ENCODE measurements around the gene SCRN1. TPM values are rescaled to one million over a fixed set of nuclear protein-coding genes. Genes with fewer than 3 reads are reported as not detected.

SCRN1 gene
- total RNA-seq, 1 experiment from 2014 or later, result 37.9 TPM

DNA sequence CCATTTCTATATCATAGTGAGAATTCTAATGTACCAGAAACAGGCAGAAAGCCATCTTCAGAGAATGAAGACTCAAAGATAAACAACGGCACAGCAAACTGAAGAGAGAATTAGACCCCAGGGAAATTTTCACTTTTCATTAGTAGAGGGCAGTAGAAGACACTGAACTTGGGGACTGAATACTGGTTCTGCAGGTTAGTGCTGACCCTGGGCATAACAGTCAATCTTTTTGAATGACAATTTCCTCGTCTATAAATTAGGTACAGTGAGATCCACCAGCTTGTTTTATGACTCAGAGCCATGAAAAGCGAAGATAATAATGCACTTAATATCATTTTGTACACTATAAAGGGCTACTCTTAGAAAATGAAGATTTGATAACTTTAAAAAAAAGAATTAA lies 23.2 kb upstream of the SCRN1 start:
- ChIA-PET POLR2A (ENCODE audit: unreplicated experiment) (no interaction called here), CTCF (no interaction called here)
- H4K20me1 ChIP-seq (ENCODE audit: low read length), result no peaks in the 10 kb centered on the region
- peaks cover 4% of the 10 kb centered on the region; the same call in 1 of the 2 replicates for H3K36me3 ChIP-seq (ENCODE audit: low read depth, low read length)
- no peaks in the 10 kb centered on the region for H3K27me3 ChIP-seq (ENCODE audit: low read length)
- DNase-seq (peak; percentile 72), ATAC-seq (peak; percentile 63)
- intact Hi-C loops (cut with micrococcal nuclease), result loop anchor here (2.0 kb wide), 1 partner anchor 50 kb away; no protein-coding TSS in a partner anchor
- no peak overlapping the region for H3K27ac ChIP-seq (ENCODE audit: low read length)
- no peaks in the 10 kb centered on the region for H3F3A ChIP-seq (ENCODE audit: low read length, unreplicated experiment)
- no peak overlapping the region for H3K4me3 ChIP-seq (ENCODE audit: low read length)
- H2AFZ ChIP-seq (ENCODE audit: low read length), result no peak overlapping the region
- H3K4me2 ChIP-seq (ENCODE audit: low read length), result no peak overlapping the region
- H3K9me2 ChIP-seq (replicated peaks; ENCODE audit: low read length), result no peaks in the 10 kb centered on the region
- no peak overlapping the region for H3K9ac ChIP-seq (ENCODE audit: low read length)
- H3K79me2 ChIP-seq (ENCODE audit: low read length), result no peaks in the 10 kb centered on the region
- TF ChIP-seq EZH2phosphoT487 (IDR thresholded peaks at IDR 0.05; ENCODE audit: borderline replicate concordance, low read length), result no peak
- TF ChIP-seq CTCF (conservative IDR thresholded peaks at IDR 0.05; ENCODE audit: low read depth, low read length), result peak; percentile 45; the same call in 1 of the 2 replicates
- TF ChIP-seq EZH2 (IDR thresholded peaks at IDR 0.05; ENCODE audit: low read length, unreplicated experiment), result no peak
- BruUV-seq (replicated peaks), result no TSS peak
- H3K4me1 ChIP-seq (ENCODE audit: insufficient read depth, low read length), result peaks cover 6% of the 10 kb centered on the region; the same call in 1 of the 2 replicates
- no peaks in the 10 kb centered on the region for H3K9me3 ChIP-seq (ENCODE audit: low read length)

DNA sequence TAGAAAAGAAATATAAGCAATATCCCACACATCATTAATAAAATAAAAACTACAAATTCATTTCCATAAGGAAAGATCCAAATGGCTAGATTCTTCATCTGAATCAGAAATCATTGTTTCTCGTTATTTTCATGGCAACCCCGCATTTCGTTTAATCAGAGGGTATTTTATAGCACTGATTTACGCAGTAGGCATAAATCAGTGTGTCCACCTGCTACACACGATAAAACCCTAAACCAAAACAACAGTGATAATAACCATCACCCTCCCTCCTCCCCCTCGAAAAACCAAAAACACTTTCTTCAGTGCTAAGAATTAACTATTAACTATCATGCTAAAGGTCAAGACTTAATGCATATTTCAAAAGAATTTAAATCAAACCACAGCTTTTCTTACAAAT lies 20.4 kb upstream of the SCRN1 start:
- no peak for DNase-seq
- Histone ChIP-seq H2AFZ (ENCODE audit: low read length) (no peak overlapping the region), H3F3A (ENCODE audit: low read length, unreplicated experiment) (no peaks in the 10 kb centered on the region), H3K79me2 (ENCODE audit: low read length) (no peaks in the 10 kb centered on the region), H3K27ac (ENCODE audit: low read length) (no peak overlapping the region), H3K27me3 (ENCODE audit: low read length) (no peaks in the 10 kb centered on the region), H3K4me2 (ENCODE audit: low read length) (no peak overlapping the region), H3K9me3 (ENCODE audit: low read length) (no peaks in the 10 kb centered on the region), H3K9ac (ENCODE audit: low read length) (no peak overlapping the region), H3K4me3 (ENCODE audit: low read length) (no peak overlapping the region), H3K4me1 (ENCODE audit: insufficient read depth, low read length) (peaks cover 6% of the 10 kb centered on the region; the same call in 1 of the 2 replicates), H3K9me2 (replicated peaks; ENCODE audit: low read length) (no peaks in the 10 kb centered on the region), H3K36me3 (ENCODE audit: low read depth, low read length) (peaks cover 4% of the 10 kb centered on the region; the same call in 1 of the 2 replicates), H4K20me1 (ENCODE audit: low read length) (no peaks in the 10 kb centered on the region)
- no peak for ATAC-seq
- intact Hi-C loops (cut with micrococcal nuclease), result no loop called here
- BruUV-seq (replicated peaks), result no TSS peak
- POLR2A ChIA-PET (ENCODE audit: unreplicated experiment), result no interaction called here
- no peak for TF ChIP-seq EZH2 (IDR thresholded peaks at IDR 0.05; ENCODE audit: low read length, unreplicated experiment)
- no peak for TF ChIP-seq CTCF (conservative IDR thresholded peaks at IDR 0.05; ENCODE audit: low read depth, low read length)
- no peak for TF ChIP-seq EZH2phosphoT487 (IDR thresholded peaks at IDR 0.05; ENCODE audit: borderline replicate concordance, low read length)
- CTCF ChIA-PET, result no interaction called here

DNA sequence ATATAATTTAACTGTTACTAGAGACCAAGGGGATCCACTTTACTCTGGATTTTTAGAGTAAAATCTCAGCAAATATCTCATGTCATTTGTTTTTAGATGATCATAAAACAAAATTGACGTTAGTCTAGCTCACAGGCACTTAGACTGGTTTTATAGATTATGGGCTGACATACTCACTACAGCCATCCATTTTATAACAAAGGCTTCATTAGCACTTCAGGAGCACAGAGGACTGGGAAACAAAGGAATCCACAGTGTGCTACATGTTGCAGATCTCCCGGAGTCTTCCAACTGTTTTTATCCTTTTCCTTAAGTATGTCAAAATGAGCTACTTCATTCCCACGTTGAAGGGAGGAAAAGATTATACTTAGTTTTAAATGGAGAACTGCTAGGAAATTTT lies 15.9 kb upstream of the SCRN1 start:
- no peaks in the 10 kb centered on the region for H3K27me3 ChIP-seq (ENCODE audit: low read length)
- H3K4me1 ChIP-seq (ENCODE audit: insufficient read depth, low read length), result no peaks in the 10 kb centered on the region
- intact Hi-C loops (cut with micrococcal nuclease), result no loop called here
- no peak overlapping the region for H3K9ac ChIP-seq (ENCODE audit: low read length)
- no peaks in the 10 kb centered on the region for H3F3A ChIP-seq (ENCODE audit: low read length, unreplicated experiment)
- H2AFZ ChIP-seq (ENCODE audit: low read length), result no peak overlapping the region
- no peaks in the 10 kb centered on the region for H3K79me2 ChIP-seq (ENCODE audit: low read length)
- POLR2A ChIA-PET (ENCODE audit: unreplicated experiment), result interaction anchor here (0.6 kb wide), 1 partner anchor 71 kb away, joined by 4 read pairs; no protein-coding TSS in a partner anchor
- no peaks in the 10 kb centered on the region for H3K9me3 ChIP-seq (ENCODE audit: low read length)
- H3K4me3 ChIP-seq (ENCODE audit: low read length), result no peak overlapping the region
- H3K4me2 ChIP-seq (ENCODE audit: low read length), result no peak overlapping the region
- ATAC-seq, result no peak
- CTCF ChIA-PET, result no interaction called here
- TF ChIP-seq EZH2phosphoT487 (IDR thresholded peaks at IDR 0.05; ENCODE audit: borderline replicate concordance, low read length) (no peak), EZH2 (IDR thresholded peaks at IDR 0.05; ENCODE audit: low read length, unreplicated experiment) (no peak), CTCF (conservative IDR thresholded peaks at IDR 0.05; ENCODE audit: low read depth, low read length) (no peak)
- H4K20me1 ChIP-seq (ENCODE audit: low read length), result no peaks in the 10 kb centered on the region
- no peak for DNase-seq
- no TSS peak for BruUV-seq (replicated peaks)
- no peaks in the 10 kb centered on the region for H3K9me2 ChIP-seq (replicated peaks; ENCODE audit: low read length)
- no peak overlapping the region for H3K27ac ChIP-seq (ENCODE audit: low read length)
- no peaks in the 10 kb centered on the region for H3K36me3 ChIP-seq (ENCODE audit: low read depth, low read length)
